Kasumi-1 (cell line): ENCODE results near the gene CDADC1.
A peak's percentile ranks its signal among the peaks of the same experiment; 100 is the strongest.

Experiments used
- DNase-seq, 2 experiments: peaks; one replicate each; lab custom pipeline; 2025; lab: John Stamatoyannopoulos, UW

CDADC1 gene

DNA sequence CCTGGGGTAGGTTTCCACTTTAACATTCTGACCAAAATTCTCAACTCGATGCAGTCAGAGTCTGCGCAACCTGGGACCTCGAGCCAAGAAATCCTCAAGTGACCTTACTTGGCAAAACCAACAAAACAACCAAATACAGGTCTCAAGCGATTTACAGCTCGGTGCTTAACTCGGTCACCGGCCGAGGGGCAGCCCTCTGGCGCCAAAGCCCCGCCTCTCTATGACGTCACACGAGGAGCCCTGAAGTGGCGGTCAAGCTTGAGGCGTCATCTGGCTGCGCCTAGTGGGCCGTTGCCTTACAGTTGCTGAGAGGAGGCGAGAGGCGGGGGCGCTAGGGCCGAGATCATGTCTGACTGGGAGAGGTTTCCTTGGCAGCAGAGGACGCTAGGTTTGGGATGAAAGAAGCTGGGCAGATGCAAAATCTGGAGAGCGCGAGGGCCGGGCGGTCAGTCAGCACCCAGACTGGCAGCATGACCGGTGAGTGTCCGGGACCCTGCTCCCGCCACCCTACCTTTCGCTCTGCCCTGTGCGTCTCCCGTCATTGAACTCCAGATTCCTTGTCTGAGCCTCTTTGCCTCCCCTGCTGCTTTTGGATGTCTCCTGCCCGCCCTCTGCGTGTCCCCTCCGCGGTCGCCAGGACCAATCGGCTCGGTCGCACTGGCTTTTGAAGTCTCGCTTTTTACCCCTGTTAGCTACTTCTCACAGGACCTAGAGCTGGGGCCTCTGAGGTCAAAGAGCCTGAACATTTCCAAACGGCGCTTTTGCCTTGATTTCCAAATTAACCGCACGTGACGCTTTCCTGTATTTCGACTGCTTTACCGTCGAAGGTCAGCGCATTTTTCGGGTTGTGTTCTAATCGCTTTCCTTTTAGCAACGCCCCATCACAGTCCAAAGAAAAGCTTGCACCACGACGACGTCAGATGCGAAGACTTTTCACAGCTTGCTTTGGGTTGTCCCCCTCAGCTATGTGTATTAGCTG, at the start of gene CDADC1:
Gene CDADC1 (plus strand): TSS at position 283 of the 979 bp plus-strand sequence. CDS start 113 bp downstream, at position 396.
- peak; percentile 91 to 92 for DNase-seq

DNA sequence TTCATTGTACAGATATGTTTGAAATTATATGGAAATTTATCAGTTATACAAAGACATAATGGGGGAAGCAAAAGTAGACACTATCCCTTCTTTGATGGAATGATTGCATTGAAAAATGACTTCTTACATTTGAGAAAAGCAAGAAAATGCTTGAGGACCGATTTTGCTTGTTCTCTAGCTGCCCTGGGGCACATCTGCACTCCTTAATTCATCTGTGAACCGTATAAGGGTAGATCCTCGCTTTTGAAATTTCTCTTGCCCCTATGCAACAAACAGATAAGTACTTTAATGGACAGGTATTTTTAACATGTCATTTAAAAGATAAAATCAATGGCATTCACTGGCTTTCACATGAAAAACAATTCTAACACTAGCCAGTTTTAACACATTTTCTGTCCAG, 41.1 kb upstream of the CDADC1 start:
- no peak for DNase-seq

DNA sequence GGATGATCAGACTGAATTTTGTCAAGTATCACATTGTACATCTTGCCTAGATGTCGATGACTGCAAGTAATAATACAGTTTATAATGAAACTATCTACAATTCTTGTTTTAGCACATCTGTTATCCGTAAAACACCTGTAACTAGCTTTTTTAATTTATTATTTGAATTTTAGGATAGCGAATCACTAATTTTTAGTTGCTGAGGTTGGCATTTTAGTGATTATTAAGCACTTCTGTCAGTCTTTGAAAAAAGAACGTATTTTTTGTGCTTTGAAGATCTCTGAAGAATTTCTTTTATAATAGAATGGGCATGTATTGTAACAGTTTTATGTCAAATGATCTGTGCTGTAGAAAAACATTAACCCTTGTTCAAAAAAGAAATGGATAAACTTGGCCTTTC, 39.1 kb upstream of the CDADC1 start:
- no peak for DNase-seq

DNA sequence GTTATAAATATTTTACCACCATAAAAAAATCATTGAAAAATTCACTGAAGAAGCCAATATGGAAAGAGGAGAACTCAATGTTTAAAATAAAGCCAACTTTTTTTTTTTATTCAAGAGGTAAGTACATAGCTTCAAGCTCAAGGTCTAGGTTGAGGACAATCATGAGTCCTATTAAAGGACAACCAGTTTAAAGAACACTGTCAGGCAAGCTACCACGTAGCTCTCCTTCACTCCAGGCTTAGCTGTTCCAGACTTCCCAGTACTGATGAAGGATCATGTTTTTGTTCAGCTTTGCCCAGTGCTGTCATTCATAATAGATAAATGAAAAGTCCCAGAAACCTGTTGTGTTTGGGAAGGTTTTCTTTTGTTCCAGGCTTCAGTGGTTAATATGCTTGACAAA, 37.6 kb upstream of the CDADC1 start:
- DNase-seq, result no peak

DNA sequence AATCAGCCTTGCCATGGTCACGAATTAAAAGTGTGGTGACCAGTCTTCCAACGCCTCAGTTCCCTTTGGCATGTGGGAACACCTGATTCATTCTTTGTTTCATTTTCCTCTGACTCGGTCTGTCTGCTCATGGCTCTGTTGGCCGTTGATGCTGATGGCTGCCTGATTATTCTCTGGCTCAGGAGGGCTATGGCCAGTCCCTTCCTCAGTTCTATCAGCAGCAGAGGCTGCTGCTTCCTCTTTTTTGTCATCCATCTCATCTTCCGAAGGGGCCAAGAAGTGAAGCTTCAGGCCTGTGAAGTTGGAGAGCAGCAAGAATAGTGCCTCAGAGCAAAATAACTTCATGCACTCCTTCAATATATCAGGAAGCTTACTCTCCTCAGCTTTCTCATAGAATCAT, 37.1 kb upstream of the CDADC1 start:
- DNase-seq, result peak in 1 of 2 experiments; percentile 7

DNA sequence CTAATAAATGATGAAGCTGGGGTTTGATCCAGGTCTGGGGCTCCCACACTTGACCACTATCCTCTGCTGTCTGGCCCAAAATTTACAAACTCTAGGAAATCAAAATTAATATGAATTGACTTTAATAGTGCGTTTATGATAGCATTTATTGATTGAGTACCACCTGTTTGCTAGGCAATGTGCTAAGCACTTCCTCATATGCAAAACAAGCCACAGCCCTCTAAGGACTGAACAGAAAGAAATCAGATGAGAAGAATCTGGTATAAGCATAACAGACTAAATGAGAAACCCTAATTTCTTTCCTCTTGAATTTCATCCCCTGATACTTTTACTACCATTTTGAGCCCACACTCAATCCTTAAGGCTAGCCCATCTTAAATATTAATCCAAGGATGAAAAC, 34.2 kb upstream of the CDADC1 start:
- DNase-seq, result peak in 1 of 2 experiments; percentile 6

DNA sequence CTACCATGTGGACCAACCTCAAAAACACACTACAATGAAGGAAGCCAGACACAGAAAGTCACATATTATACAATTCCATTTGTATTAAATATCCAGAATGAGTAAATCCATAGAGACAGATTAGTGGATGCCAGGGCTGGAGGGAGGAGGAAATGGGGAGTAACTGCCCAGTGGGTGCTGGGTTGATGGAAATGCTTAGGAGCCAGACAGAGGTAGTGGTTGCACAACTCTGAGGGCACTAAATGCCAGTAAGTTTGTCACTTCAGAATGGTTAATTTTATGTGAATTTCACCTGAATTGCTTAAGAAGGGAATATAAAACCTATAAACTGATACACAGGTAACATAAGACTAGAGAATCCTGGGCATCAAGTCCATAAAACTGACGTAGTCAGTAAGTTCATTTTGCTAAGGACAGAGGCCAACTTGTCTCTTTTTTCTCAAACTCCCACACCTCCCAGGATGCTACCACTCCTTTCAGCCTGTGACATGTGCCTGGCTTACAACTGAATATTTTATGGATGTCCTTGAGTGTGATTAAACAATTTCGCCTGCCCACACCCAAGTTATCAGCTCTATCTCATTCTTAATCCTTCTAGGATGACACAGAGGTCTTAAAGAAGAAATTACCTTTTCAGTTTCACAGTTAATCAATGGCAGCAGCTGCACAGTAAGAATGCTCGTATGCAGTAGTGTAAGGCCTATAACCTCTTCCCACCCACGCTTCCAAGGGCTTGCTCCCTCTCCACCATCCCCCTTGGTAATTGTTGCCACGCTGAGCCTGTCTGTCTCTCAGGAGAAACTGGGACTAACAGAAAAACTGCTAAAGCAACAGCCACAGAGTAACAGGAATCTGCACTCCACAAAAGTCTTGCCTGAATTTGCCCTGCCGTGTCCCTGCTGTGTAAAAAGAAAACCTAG, 33.5 kb upstream of the CDADC1 start:
- peak in 1 of 2 experiments; percentile 78 for DNase-seq

DNA sequence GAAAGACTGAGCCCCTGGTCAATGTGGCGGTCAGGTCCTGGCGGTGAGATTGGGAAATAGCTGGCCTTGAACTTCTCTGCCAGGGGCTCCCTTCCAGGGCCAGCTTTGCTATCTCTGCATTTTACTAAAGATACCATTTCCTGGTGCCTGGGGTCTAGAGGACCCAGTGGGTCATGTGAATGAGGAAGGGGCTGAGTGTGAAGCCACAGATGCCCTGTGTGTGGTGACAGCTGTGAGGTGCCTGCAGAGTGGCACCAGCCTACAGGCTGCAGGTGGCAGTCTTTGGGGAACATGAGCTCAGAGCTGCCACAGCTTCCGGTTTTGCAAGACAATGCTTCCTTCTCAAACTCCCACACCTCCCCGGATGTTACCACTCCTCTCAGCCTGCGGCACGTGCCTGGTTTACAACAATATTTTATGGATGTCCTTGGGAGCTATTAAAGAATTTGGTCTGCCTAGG, 32.8 kb upstream of the CDADC1 start:
- peak; percentile 97 to 99 for DNase-seq

DNA sequence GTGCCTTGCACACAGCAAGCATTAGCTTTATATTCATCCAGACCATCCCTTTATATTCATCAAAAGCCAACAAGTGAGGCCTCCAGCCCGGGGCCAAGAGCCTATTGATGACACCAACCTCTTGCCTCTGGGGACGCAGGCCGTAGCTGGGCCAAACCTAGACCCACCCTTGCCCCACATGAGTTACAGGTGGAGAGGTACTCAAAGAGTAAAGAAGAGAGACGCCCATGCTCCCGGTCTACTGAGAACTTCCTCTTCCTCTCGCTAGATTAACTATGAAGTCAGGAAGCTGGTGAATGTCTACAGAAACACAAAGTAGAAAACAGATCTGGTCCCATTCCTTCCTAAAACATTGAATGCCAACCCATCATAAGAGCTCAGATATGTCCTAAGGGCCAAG, 31.4 kb upstream of the CDADC1 start:
- DNase-seq, result peak; percentile 55 to 65

DNA sequence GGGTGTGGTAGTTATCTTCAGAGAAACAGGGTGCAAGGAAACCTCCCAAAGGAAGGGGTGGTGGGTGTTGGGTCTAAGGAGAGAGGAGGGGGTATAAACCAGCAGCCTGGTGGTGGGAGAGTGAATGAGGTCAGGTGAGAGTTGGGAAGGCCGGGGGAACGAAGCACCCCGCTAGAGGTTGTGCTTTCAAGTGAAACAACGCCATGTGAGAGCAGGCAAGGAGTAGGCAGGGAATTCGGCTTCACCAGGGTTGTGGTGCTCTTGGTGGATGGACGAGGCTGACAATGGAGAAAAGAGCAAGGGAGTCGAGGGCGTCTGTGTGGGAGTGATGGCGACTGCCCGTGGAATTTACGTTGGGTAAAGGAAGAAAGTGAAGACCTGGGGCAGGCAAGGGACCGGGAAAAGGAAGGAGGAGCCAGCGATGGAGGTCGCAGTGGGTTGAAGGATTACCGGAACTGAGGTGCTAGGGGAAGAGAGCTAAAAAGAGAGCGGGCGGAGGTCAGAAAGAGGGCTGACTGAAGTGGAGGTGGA, 29.7 kb upstream of the CDADC1 start:
- no peak for DNase-seq

DNA sequence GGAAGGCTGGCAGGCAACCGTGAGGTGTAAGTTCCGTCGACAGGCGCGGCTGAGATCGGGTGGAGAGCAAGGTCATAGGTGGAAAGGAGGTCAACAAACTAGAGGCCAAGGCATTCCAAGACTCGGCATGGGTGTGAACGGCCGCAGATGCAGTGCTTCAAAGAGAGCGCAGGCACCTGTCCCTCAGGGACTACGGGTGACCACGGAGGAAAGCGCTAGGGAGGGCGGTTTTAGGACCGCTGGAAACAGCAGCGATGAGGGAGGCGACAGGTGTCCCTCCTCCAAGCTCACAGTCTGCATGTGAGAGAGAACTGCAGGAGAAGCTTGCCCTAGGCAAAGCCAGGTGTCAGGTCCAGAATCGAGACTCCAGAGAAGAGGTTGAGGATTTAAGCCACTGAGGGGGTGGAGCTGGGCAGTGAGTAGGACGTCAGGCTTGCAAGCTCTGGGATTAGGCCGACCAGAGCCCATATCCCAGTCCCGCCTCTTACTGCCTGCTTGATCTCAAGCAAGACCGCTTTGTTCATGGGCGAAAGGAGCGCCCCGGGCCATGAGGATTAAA, 29.2 kb upstream of the CDADC1 start:
- DNase-seq, result no peak

DNA sequence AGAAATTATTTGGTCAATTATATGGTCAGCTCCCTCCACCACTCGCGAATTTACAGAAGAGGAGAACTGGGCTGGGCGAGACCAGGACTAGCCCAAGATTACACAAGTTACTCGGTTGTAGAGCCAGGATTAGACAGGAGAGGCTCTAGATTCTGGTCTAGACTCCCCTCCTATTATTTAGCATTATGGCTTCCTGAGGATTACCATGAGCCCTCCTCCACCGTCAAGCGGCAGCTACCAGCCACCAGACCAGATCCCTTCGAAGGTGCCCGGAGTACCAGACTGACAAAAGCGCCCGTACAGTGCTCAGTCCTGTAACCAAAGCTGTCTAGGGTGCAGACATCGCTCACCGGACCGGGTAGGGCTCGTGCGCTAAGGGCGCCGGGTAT, 28.1 kb upstream of the CDADC1 start:
- peak; percentile 30 to 39 for DNase-seq

DNA sequence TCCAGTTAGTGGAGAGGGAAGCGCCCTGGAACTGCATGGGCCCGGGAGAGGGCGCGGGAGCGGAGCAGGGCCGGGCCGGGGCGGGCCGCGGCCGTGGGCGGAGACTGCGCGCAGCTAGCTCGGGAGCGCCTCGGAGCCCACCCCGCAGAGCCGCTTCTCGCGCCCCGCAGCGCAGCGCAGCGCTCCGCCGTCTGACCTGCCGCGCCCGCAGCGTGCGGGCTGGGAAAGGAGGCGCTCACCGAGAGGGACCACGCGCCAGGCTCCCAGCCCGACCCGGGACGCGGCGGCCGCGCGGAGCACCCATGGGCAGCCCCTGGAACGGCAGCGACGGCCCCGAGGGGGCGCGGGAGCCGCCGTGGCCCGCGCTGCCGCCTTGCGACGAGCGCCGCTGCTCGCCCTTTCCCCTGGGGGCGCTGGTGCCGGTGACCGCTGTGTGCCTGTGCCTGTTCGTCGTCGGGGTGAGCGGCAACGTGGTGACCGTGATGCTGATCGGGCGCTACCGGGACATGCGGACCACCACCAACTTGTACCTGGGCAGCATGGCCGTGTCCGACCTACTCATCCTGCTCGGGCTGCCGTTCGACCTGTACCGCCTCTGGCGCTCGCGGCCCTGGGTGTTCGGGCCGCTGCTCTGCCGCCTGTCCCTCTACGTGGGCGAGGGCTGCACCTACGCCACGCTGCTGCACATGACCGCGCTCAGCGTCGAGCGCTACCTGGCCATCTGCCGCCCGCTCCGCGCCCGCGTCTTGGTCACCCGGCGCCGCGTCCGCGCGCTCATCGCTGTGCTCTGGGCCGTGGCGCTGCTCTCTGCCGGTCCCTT, 27.5 kb upstream of the CDADC1 start, which contains the start of gene MLNR:
Gene MLNR (plus strand): TSS at position 303 of the 820 bp plus-strand sequence. CDS start 0 bp downstream, at position 303.
- peak; percentile 30 to 39 for DNase-seq

DNA sequence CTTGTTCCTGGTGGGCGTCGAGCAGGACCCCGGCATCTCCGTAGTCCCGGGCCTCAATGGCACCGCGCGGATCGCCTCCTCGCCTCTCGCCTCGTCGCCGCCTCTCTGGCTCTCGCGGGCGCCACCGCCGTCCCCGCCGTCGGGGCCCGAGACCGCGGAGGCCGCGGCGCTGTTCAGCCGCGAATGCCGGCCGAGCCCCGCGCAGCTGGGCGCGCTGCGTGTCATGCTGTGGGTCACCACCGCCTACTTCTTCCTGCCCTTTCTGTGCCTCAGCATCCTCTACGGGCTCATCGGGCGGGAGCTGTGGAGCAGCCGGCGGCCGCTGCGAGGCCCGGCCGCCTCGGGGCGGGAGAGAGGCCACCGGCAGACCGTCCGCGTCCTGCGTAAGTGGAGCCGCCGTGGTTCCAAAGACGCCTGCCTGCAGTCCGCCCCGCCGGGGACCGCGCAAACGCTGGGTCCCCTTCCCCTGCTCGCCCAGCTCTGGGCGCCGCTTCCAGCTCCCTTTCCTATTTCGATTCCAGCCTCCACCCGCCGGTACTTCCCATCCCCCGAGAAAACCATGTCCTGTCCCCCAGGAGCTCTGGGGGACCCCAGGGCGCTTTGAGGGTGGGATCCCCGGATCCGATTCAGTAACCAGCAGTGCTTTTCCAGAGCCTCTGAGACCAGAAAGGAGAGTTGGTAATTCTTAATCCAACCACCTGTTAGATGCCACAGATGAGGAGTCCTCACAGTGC, 26.7 kb upstream of the CDADC1 start:
- no peak for DNase-seq

DNA sequence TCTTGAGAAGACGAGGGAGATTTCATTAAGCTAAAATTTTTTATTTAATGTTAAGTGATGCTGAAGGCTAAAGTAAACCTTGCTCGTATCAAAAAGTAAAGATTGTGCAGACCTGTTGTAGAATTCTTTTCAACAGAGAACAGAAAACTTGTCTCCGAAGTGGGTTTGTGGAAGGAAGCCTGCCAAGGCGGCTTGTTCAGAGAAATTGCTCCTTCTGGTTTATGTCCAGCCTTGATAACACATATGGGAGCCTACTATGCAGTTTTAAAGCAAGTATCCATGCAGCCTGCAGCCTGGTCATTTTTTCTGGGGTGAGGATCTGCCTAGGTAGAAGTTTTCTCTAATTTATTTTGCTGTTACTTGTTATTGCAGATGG, 26.1 kb upstream of the CDADC1 start:
- no peak for DNase-seq

DNA sequence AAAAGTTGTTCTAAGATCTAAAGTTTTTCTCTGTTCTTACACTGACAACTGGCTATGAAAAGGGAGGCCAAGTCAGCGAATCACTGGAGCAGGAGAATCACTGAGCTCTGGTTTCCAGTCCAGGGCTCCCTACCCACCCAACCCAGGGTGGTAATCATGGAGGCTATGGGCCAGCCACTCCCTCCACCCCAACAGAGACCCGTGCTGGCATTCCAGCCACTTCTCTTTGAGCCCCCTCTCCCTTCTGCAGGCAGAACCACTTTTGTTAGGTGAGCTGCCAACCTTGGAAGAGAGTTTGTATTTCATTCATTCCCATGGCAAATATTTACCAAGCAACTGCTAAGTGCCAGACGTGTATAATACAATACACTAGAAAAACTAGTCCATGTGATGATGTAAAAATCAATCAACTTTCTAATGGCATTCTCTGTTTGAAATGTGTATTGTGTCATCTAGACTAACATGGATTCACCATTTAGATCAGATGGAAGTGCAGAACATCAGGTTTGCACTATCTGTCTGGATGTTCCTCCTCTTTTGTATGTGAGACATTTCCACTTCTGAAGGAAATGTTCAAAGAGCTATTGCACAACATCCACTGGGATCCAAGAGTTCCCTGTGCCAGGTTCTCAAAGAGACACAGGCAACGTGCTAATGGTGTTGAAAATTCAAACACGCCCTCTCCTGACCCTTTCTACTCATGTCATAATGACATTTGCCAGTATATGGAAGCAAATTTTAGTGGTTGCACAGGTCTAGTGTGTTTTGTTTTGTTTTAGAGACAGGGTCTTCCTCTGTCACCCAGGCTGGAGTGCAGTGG, 22.3 kb upstream of the CDADC1 start:
- peak; percentile 56 to 70 for DNase-seq

DNA sequence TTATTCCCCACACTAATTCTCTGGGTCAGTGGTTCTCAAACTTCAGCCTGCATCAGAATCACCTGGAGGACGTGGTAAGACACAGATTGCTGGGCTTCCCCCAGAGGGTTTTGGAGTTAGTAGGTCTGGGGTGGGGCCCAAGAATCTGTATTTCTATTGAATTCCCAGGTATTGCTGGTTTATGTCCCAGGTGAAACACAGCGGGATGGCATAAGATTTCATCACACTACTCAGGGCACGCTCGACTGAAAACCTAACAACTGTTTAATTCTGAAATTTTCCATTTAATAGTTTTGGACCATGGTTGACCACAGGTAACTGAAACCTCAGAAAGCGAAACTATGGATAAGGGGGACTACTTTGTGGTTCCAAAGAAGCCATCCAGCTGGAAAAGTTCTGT, 21.1 kb upstream of the CDADC1 start:
- no peak for DNase-seq

DNA sequence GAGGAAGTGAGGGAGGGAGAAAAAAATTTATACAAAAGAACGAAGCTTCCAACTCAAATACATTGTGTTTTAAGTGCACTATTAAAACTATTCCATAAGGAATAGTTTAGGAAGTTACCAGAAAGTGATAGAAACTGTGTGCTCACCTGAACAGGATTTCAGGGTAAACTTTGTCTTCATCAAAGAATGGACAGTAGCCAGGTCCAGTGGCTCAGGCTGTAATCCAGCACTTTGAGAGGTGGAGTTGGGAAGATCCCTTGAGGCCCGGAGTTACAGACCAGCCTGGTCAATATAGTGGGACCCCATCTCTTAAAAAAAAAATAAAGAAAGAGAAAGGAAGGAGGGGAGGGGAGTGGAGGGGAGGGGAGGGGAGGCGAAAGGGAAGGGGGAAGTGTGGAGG, 13.0 kb upstream of the CDADC1 start:
- DNase-seq, result no peak

DNA sequence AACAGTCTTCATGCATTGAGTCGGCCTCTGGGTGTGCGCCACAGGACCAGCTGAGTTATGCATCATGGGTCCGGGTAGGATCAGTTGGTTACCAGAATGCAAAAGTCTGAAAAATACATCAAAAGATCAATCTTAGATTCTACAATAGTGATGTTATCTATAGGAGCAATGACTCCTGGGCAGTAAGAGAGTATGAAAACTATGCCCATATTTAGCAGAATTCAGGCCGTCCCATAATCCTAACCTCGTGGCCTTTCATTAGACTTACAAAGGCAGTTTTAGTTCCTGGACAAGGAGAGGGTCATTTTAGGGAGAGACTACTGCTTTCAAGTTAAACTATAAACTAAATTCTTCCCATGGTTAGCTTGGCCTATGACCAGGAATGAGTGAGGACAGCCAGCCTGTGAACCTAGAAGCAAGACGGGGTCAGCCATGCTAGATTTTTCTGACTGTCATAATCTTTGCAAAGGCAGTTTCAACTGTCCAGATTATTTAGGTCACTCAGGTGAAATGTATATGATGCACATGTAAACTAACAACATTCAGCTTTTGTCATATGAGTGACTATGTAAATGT, 11.8 kb upstream of the CDADC1 start:
- DNase-seq, result no peak
